Measurements from ENCODE around the gene UGT2B10. TPM values are rescaled to one million over a fixed set of nuclear protein-coding genes. Genes with fewer than 3 reads are reported as not detected.
"Not testable (repeated sequence)": the region's sequence is repeated elsewhere in the genome, so short reads cannot be mapped to it uniquely, and the experiment has no call there.

UGT2B10 gene
- total and polyA plus RNA-seq, 2 of the 13 experiments (the other 11 are each of a cell fraction or from before 2014, with no cell fraction given) = 107 to 148 TPM

GRCh38 chr4:68815617-68816409, at the start of gene UGT2B10 (continued):
- TF ChIP-seq TCF12 (IDR thresholded peaks at IDR 0.05); CREM (CRISPR knock-in tag; IDR thresholded peaks at IDR 0.05): not testable (repeated sequence)
- 0 out of 2 replicates have a peak, but pooled peaks have one; percentile 63 for TF ChIP-seq TCF12 (CRISPR knock-in tag; IDR thresholded peaks at IDR 0.05)
- TF ChIP-seq ZBTB8A (CRISPR knock-in tag; IDR thresholded peaks at IDR 0.05; ENCODE audit: borderline replicate concordance, low read depth) = peak; percentile 64; the same call in 1 of the 2 replicates
- TF ChIP-seq POGK (CRISPR knock-in tag; conservative IDR thresholded peaks at IDR 0.05) = peak; percentile 78; the same call in 1 of the 2 replicates
- 0 out of 2 replicates have a peak, but pooled peaks have one; percentile 63 for TF ChIP-seq ZNF543 (CRISPR knock-in tag; IDR thresholded peaks at IDR 0.05)
- peak; percentile 47 for TF ChIP-seq ATF1 (CRISPR knock-in tag; IDR thresholded peaks at IDR 0.05)
- peak; percentile 75 for TF ChIP-seq ELF3 (CRISPR knock-in tag; IDR thresholded peaks at IDR 0.05)
- peak; percentile 62 for TF ChIP-seq ZFX (CRISPR knock-in tag; IDR thresholded peaks at IDR 0.05; ENCODE audit: low read depth)
- TF ChIP-seq ZSCAN22 (CRISPR knock-in tag; IDR thresholded peaks at IDR 0.05) = peak; percentile 68; the same call in 1 of the 2 replicates
- peak in 1 of 2 experiments; percentile 96; a peak in 2 of 4 replicates for TF ChIP-seq EP300 (IDR thresholded peaks at IDR 0.05; ENCODE audit: low read depth in 2 of 2, low read length in 2 of 2)
- peak; percentile 92 for TF ChIP-seq EP300 (CRISPR knock-in tag; IDR thresholded peaks at IDR 0.05; ENCODE audit: borderline replicate concordance)
- TF ChIP-seq ZNF3 (CRISPR knock-in tag; IDR thresholded peaks at IDR 0.05) = 0 out of 2 replicates have a peak, but pooled peaks have one; percentile 19
- TF ChIP-seq CREM (IDR thresholded peaks at IDR 0.05) = peak; percentile 96
- TF ChIP-seq NCOR1 (IDR thresholded peaks at IDR 0.05; ENCODE audit: borderline replicate concordance, low read length) = peak; percentile 75; the same call in 1 of the 2 replicates
- TF ChIP-seq, protein P1, sequence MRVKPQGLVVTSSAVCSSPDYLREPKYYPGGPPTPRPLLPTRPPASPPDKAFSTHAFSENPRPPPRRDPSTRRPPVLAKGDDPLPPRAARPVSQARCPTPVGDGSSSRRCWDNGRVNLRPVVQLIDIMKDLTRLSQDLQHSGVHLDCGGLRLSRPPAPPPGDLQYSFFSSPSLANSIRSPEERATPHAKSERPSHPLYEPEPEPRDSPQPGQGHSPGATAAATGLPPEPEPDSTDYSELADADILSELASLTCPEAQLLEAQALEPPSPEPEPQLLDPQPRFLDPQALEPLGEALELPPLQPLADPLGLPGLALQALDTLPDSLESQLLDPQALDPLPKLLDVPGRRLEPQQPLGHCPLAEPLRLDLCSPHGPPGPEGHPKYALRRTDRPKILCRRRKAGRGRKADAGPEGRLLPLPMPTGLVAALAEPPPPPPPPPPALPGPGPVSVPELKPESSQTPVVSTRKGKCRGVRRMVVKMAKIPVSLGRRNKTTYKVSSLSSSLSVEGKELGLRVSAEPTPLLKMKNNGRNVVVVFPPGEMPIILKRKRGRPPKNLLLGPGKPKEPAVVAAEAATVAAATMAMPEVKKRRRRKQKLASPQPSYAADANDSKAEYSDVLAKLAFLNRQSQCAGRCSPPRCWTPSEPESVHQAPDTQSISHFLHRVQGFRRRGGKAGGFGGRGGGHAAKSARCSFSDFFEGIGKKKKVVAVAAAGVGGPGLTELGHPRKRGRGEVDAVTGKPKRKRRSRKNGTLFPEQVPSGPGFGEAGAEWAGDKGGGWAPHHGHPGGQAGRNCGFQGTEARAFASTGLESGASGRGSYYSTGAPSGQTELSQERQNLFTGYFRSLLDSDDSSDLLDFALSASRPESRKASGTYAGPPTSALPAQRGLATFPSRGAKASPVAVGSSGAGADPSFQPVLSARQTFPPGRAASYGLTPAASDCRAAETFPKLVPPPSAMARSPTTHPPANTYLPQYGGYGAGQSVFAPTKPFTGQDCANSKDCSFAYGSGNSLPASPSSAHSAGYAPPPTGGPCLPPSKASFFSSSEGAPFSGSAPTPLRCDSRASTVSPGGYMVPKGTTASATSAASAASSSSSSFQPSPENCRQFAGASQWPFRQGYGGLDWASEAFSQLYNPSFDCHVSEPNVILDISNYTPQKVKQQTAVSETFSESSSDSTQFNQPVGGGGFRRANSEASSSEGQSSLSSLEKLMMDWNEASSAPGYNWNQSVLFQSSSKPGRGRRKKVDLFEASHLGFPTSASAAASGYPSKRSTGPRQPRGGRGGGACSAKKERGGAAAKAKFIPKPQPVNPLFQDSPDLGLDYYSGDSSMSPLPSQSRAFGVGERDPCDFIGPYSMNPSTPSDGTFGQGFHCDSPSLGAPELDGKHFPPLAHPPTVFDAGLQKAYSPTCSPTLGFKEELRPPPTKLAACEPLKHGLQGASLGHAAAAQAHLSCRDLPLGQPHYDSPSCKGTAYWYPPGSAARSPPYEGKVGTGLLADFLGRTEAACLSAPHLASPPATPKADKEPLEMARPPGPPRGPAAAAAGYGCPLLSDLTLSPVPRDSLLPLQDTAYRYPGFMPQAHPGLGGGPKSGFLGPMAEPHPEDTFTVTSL (CRISPR knock-in tag; IDR thresholded peaks at IDR 0.05; ENCODE audit: borderline replicate concordance) = peak; percentile 86; the same call in 1 of the 2 replicates
- TF ChIP-seq ZNF264 (CRISPR knock-in tag; IDR thresholded peaks at IDR 0.05) = peak; percentile 30; the same call in 1 of the 2 replicates
